Stimulated activated CD8-positive, alpha-beta memory T cell treated with anti-CD3 and anti-CD28 coated beads, Interleukin-15, amount 100 ng/mL, for 24 hours (primary cell): ENCODE results near the gene SULT2B1.
"Not testable (repeated sequence)": the region's sequence is repeated elsewhere in the genome, so short reads cannot be mapped to it uniquely, and the experiment has no call there.

Experiments used
- DNase-seq: peaks from one replicate; pipeline ENCODE4 v3.0.0-alpha.2; 2020; ENCODE audit warnings: low read depth

The SULT2B1 gene

GRCh38 chr19:48529156-48529555 is 22.8 kb upstream of the SULT2B1 start:
- DNase-seq, result no peak

- DNase-seq, result no peak
These were observed 21.8 kb upstream of the SULT2B1 start for GRCh38 chr19:48530066-48530720.

- no peak for DNase-seq
These were observed 21.2 kb upstream of the SULT2B1 start for GRCh38 chr19:48530770-48531169.

- no peak for DNase-seq
These were observed 18.2 kb upstream of the SULT2B1 start for GRCh38 chr19:48533770-48534169.

GRCh38 chr19:48537541-48537940 is 14.4 kb upstream of the SULT2B1 start:
- DNase-seq, result no peak

- not testable (repeated sequence) for DNase-seq
These were observed 13.9 kb upstream of the SULT2B1 start for GRCh38 chr19:48538057-48538456.

- no peak for DNase-seq
These were observed 12.4 kb upstream of the SULT2B1 start for GRCh38 chr19:48539503-48540096.

- no peak for DNase-seq
These were observed 11.9 kb upstream of the SULT2B1 start for GRCh38 chr19:48540110-48540509.

- no peak for DNase-seq
These were observed 10.2 kb upstream of the SULT2B1 start for GRCh38 chr19:48541813-48542212.

- no peak for DNase-seq
These were observed 8.8 kb upstream of the SULT2B1 start for GRCh38 chr19:48543121-48543710.

GRCh38 chr19:48544856-48545750 is 6.9 kb upstream of the SULT2B1 start:
- no peak for DNase-seq

GRCh38 chr19:48547722-48548121 is 4.2 kb upstream of the SULT2B1 start:
- DNase-seq, result no peak

GRCh38 chr19:48548253-48548911 is 3.6 kb upstream of the SULT2B1 start:
- no peak for DNase-seq

GRCh38 chr19:48549380-48549779 is 2.6 kb upstream of the SULT2B1 start:
- no peak for DNase-seq

- no peak for DNase-seq
These were observed 692 bp downstream of the SULT2B1 start for GRCh38 chr19:48552406-48553322.

GRCh38 chr19:48553676-48554384 is 1.9 kb downstream of the SULT2B1 start:
- DNase-seq, result no peak

- DNase-seq, result no peak
These were observed 2.6 kb downstream of the SULT2B1 start for GRCh38 chr19:48554385-48555091.

- DNase-seq, result no peak
These were observed 4.2 kb downstream of the SULT2B1 start for GRCh38 chr19:48556163-48556562.

- DNase-seq, result no peak
These were observed 4.9 kb downstream of the SULT2B1 start for GRCh38 chr19:48556825-48557224.
